Sigmoid colon (tissue), 4 donors: ENCODE measurements around the gene DRAP1.

Experiments used
- EP300 ChIP-seq, 4 donors: sonication (generic); formaldehyde crosslinking; IDR thresholded peaks; one replicate each; pipeline ENCODE4 v1.6.1; 2017; ENCODE audit warnings: antibody characterized with exemption in 4 of 4
- TF ChIP-seq, protein P1 (sequence below), 4 experiments: fragments of 450-650 bp in 3 of 4; fragments of 200-600 bp in 1 of 4; IDR thresholded peaks; one replicate each; pipeline ENCODE4 v1.5.1; 2016 to 2019; ENCODE audit warnings: antibody characterized with exemption in 4 of 4, mild to moderate bottlenecking in 3 of 4, moderate library complexity in 2 of 4

GRCh38 chr11:65872586-65873317 is 46.5 kb upstream of the DRAP1 start, which contains the start of gene EFEMP2:
- no peak for TF ChIP-seq EP300 (IDR thresholded peaks at IDR 0.05)
- TF ChIP-seq, protein P1, sequence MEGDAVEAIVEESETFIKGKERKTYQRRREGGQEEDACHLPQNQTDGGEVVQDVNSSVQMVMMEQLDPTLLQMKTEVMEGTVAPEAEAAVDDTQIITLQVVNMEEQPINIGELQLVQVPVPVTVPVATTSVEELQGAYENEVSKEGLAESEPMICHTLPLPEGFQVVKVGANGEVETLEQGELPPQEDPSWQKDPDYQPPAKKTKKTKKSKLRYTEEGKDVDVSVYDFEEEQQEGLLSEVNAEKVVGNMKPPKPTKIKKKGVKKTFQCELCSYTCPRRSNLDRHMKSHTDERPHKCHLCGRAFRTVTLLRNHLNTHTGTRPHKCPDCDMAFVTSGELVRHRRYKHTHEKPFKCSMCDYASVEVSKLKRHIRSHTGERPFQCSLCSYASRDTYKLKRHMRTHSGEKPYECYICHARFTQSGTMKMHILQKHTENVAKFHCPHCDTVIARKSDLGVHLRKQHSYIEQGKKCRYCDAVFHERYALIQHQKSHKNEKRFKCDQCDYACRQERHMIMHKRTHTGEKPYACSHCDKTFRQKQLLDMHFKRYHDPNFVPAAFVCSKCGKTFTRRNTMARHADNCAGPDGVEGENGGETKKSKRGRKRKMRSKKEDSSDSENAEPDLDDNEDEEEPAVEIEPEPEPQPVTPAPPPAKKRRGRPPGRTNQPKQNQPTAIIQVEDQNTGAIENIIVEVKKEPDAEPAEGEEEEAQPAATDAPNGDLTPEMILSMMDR (IDR thresholded peaks at IDR 0.05) = no peak
